HL-60 (cell line): Measurements from ENCODE around the gene SAG.

Source experiments
- DNase-seq, 2 experiments: peaks; one replicate each; pipeline ENCODE4 v3.0.0-alpha.2; 2010 to 2020; ENCODE audit warnings: low read depth in 1 of 2, low spot score in 1 of 2
- H3K27ac ChIP-seq: fragments of 250-450 bp; sonication (Bioruptor Pico); replicated peaks from 2 replicates; pipeline ENCODE4 v1.5.1; 2020; ENCODE audit warnings: mild to moderate bottlenecking, moderate library complexity
- H3K27me3 ChIP-seq: fragments of 250-450 bp; sonication (Bioruptor Pico); 2 replicates; pipeline ENCODE4 v1.5.1; 2021; ENCODE audit warnings: mild to moderate bottlenecking, moderate library complexity; ENCODE audit not compliant: insufficient read depth, poor library complexity, severe bottlenecking
- H3K4me3 ChIP-seq: replicated peaks from 2 replicates; pipeline ENCODE4 v1.5.1; 2011; ENCODE audit warnings: mild to moderate bottlenecking, control low read depth, low read length; ENCODE audit not compliant: insufficient read depth
- GABPA ChIP-seq: IDR thresholded peaks from 2 replicates; pipeline ENCODE4 v1.6.1; 2012; ENCODE audit warnings: low read depth
- POLR2AphosphoS5 ChIP-seq: IDR thresholded peaks from 2 replicates; pipeline ENCODE4 v1.6.1; 2012; ENCODE audit warnings: low read depth
- REST ChIP-seq: IDR thresholded peaks from 2 replicates; pipeline ENCODE4 v1.6.1; 2012; ENCODE audit warnings: low read depth; ENCODE audit not compliant: insufficient replicate concordance
- SPI1 ChIP-seq: IDR thresholded peaks from 2 replicates; pipeline ENCODE4 v1.6.1; 2012; ENCODE audit warnings: low read depth, mild to moderate bottlenecking, borderline replicate concordance
- TF ChIP-seq, protein P1 (sequence below): IDR thresholded peaks from one replicate; pipeline ENCODE4 v1.5.1; 2011; ENCODE audit warnings: low read length, control low read depth, inconsistent platforms; ENCODE audit not compliant: insufficient read depth

The SAG gene

DNA sequence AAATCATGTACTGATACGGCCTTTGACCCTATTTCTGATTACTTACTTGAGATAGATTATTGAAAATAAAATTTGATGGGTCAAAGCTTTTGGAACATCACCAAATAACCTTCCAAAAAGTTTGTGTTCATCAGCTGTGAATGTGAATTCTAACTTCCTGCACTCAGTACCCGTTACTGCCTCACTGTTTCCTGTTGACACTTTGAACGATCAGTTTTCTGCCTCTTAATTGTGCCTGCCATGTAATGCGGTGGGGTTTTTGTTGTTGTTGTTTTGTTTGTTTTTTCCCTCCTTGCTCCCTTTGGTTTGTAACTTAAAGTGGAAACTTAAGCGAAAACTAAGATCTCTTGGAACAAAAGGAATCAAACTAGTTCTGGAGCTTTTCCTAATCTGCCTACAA is 37.2 kb upstream of the SAG start:
- H3K27ac ChIP-seq, result no peak overlapping the region
- DNase-seq, result no peak

DNA sequence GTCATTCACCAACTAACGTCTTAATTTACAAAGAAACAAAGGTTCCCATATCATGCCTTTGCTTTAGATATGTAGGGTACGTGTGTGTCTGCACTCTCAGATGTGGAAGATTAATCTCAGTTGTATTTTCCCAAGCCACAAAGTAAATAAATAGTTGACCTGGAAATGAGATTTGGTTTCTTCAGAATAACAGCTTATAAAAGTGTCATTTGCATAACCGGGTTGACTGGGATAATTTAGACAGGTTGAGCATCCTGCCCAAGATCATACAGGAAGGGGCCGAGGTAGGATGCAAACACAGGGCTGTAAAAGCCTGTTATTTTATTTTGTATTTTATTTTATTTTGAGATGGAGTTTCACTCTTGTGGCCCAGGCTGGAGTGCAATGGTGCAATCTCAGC is 36.7 kb upstream of the SAG start:
- DNase-seq, result no peak
- no peaks in the 10 kb centered on the region for H3K27me3 ChIP-seq
- no peak overlapping the region for H3K27ac ChIP-seq
- TF ChIP-seq, protein P1, sequence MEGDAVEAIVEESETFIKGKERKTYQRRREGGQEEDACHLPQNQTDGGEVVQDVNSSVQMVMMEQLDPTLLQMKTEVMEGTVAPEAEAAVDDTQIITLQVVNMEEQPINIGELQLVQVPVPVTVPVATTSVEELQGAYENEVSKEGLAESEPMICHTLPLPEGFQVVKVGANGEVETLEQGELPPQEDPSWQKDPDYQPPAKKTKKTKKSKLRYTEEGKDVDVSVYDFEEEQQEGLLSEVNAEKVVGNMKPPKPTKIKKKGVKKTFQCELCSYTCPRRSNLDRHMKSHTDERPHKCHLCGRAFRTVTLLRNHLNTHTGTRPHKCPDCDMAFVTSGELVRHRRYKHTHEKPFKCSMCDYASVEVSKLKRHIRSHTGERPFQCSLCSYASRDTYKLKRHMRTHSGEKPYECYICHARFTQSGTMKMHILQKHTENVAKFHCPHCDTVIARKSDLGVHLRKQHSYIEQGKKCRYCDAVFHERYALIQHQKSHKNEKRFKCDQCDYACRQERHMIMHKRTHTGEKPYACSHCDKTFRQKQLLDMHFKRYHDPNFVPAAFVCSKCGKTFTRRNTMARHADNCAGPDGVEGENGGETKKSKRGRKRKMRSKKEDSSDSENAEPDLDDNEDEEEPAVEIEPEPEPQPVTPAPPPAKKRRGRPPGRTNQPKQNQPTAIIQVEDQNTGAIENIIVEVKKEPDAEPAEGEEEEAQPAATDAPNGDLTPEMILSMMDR, result no peak
- TF ChIP-seq SPI1 (no peak), REST (no peak), POLR2AphosphoS5 (no peak), GABPA (no peak)
- no peak overlapping the region for H3K4me3 ChIP-seq

More for the DNA sequence above, 37.2 kb upstream of the SAG start:
- Histone ChIP-seq H3K4me3 (no peak overlapping the region), H3K27me3 (no peaks in the 10 kb centered on the region)
- TF ChIP-seq POLR2AphosphoS5, result no peak
- TF ChIP-seq REST, result no peak
- TF ChIP-seq SPI1, result no peak
- TF ChIP-seq, protein P1, result no peak
- TF ChIP-seq GABPA, result no peak

DNA sequence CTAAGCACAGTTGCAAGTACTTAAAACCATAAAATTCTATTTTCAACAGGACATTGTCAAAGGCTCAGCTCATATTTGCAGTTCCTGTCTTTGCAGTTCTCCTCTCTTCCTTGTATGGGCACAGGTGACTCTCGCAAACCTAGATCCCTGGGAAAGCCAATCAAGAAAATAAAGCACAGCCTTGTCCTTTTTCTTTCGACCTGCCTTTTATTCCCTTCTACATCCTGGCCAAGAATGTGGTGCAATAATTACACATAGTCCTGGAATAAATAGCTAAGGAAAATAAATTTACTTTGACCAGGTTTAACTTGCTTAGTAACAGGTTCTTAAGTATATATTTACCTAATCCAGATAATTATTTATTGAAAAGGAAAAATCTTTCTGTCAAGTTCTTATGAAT is 35.9 kb upstream of the SAG start:
- no peaks in the 10 kb centered on the region for H3K27me3 ChIP-seq
- TF ChIP-seq SPI1 (no peak), GABPA (no peak), REST (no peak), POLR2AphosphoS5 (no peak)
- TF ChIP-seq, protein P1, result no peak
- no peak overlapping the region for H3K27ac ChIP-seq

More for the DNA sequence above, 35.9 kb upstream of the SAG start:
- H3K4me3 ChIP-seq, result no peak overlapping the region
- no peak for DNase-seq
